Ishikawa (cell line): ENCODE measurements around the gene PHF5A.

Experiments
- EGR1 ChIP-seq: IDR thresholded peaks from 2 replicates; pipeline ENCODE4 v1.6.1; 2012
- EP300 ChIP-seq: IDR thresholded peaks from 2 replicates; pipeline ENCODE4 v1.6.1; 2012; ENCODE audit warnings: borderline replicate concordance
- MAX ChIP-seq: IDR thresholded peaks from 2 replicates; pipeline ENCODE4 v1.6.1; 2012
- RAD21 ChIP-seq: IDR thresholded peaks from 2 replicates; pipeline ENCODE4 v1.6.1; 2012; ENCODE audit warnings: low read depth
- REST ChIP-seq: IDR thresholded peaks from 2 replicates; pipeline ENCODE4 v1.6.1; 2012; ENCODE audit warnings: low read depth, mild to moderate bottlenecking
- TAF1 ChIP-seq: IDR thresholded peaks from 2 replicates; pipeline ENCODE4 v1.6.1; 2012; ENCODE audit warnings: low read depth, mild to moderate bottlenecking

- no peak for TF ChIP-seq EP300
- TF ChIP-seq RAD21 = no peak
- TF ChIP-seq EGR1 = no peak
- no peak for TF ChIP-seq TAF1
- TF ChIP-seq REST = no peak
- TF ChIP-seq MAX = no peak
Measured at GRCh38 chr22:41487037-41487935, 18.8 kb upstream of the PHF5A start.
